NCI-H460 (cell line): Measurements from ENCODE around the gene UNC50. TPM values are rescaled to one million over a fixed set of nuclear protein-coding genes. Genes with fewer than 3 reads are reported as not detected.
"Not testable (repeated sequence)": the region's sequence is repeated elsewhere in the genome, so short reads cannot be mapped to it uniquely, and the experiment has no call there.

Source experiments
- DNase-seq: peaks from one replicate; pipeline ENCODE4 v3.0.0-alpha.2; 2016; ENCODE audit warnings: low read depth; ENCODE audit errors: extremely low read depth
- total RNA-seq: library from RNA; depleted of rRNA; stranded (reverse); fragments of >200 nt; shearing (Covaris generic); gene quantifications from 2 replicates; pipeline ENCODE4 v1.2.3, GENCODE V29; 2014; rRNA removed

UNC50 gene
- total RNA-seq, 1 experiment from 2014 or later, result 76.0 TPM

DNA sequence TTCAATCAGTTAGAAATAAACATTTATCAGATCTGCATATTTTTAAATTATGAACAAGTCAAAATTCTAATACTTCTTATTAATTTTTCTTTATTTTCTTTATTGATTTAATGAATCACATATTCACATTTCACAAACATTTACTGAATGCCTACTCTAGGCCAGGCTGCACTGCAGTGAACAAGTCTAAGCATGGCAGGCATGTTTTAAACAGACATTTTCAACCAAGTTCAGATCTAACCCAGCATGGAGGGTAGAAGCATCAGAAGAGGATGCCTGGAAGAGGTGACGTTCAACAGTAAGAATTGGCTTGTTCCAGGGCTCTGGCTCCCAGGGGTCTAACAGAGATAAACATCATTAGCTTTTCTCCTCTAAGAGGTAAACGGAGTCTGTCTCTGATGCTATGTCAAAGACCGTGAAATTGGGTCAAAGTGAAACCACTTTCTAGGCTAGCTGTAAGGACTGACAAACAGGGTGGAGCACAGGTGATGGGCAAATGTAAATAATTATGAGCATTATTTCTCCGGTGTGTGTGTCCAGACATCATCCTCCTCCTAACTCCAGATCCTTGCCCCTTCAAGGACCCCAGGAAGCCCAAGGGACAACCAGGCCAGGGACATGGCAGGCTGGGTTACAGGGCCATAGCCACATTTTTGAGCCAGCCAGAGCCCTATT, 50.6 kb downstream of the UNC50 start:
- DNase-seq, result no peak

DNA sequence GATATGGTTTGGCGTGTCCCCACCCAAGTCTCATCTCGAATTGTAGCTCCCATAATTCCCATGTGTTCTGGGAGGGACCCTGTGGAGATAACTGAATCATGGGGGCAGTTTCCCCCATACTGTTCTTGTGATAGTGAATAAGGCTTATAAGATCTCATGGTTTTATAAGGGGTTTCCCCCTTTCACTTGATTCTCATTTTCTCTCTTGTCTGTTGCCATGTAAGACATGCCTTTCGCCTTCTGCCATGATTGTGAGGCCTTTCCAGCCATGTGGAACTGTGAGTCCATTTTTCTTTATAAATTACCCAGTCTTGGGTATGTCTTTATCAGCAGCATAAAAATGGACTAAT, 51.1 kb downstream of the UNC50 start:
- DNase-seq, result not testable (repeated sequence)

DNA sequence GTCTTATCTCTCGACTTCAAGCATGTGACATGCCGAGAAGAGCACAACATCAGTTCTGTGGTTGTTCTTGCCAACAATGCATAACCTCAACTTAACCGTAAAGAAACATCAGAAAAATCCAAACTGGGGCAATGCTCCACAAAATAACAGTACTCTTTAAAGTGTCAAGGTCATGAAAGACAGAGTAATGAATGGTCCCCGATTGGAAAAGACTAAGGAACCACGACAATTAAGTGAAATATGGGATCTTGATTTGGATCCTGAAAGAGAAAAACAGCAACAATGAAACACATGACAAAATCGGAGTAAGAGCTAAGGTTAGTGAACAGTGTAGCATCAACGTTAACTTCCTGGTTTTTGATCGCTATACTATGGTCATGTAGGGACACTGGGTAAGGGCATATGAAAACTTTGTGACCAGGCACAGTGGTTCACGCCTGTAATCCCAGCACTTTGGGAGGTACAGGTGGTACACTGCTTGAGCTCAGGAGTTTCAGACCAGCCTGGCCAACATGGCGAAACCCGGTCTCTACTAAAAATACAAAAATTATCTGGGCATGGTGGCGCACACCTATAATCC, 55.2 kb downstream of the UNC50 start:
- DNase-seq, result no peak

DNA sequence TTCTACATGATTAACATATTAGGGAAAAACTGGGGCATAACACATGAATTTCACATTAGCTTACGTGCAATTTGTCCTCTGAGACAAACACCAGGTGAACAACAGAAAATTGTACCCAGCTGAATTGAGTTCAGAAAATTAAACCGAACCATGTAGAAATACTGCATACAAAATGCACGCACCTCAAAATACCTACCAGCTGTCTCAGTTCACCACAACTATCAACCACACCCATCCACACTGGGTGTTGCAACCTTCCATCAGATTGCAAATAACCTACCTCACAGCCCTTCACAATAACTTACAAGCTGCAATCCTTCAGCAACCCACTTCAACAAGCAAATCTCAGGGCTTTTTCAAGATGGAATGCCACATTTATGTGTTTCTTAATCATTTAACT, 55.9 kb downstream of the UNC50 start:
- peak; percentile 42 for DNase-seq

DNA sequence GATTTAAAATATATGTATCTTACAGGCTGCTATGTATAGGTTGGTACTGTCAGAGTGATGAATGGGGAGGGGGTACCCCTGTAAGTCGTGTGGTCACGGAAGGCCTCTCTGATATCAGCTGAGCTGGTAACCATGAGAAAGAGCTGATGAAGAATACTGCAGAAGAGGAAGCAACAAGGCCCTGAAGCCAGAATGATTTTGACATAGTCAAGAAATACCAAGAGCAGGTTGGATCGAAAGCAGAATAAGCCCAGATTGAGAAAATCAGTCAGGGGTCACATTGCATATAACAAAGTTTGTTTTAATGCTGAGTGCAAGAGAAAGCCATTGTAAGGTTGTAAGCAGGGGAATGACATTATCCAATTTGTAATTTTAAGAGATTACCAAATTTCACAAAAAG, 57.3 kb downstream of the UNC50 start:
- no peak for DNase-seq

Other genes with a start within 250 kb of the UNC50 start
- 15.0 and 16.7 TPM in 2 replicates for gene INPP4A, start 163.7 kb upstream of the UNC50 start, total RNA-seq
- gene COA5, start 77 bp upstream of the UNC50 start, total RNA-seq, result 47.7 and 49.3 TPM in 2 replicates
- gene MGAT4A, start 122.5 kb downstream of the UNC50 start, total RNA-seq, result 1.1 and 2.7 TPM in 2 replicates